Keratinocyte (primary cell): ENCODE data around the gene PIH1D1. TPM values are rescaled to one million over a fixed set of nuclear protein-coding genes. Genes with fewer than 3 reads are reported as not detected.

ENCODE experiments used
- DNase-seq: peaks from one replicate; pipeline ENCODE4 v3.0.0-alpha.2; 2011; ENCODE audit warnings: low read depth, missing footprints, low spot score
- FAIRE-seq: peaks from 2 replicates; lab custom pipeline; 2011; peaks lifted over from hg19 to GRCh38; lab: Jason Lieb, UNC
- H2AFZ ChIP-seq: 2 replicates; pipeline ENCODE4 v1.6.0; 2012; ENCODE audit warnings: low read length, control low read depth, inconsistent platforms; ENCODE audit not compliant: control insufficient read depth
- H3K27ac ChIP-seq: 2 replicates; pipeline ENCODE4 v1.5.1; 2011; ENCODE audit warnings: low read length; ENCODE audit not compliant: control insufficient read depth, insufficient read depth
- H3K27me3 ChIP-seq: 3 replicates; pipeline ENCODE4 v1.6.0; 2011; ENCODE audit warnings: low read length; ENCODE audit not compliant: control insufficient read depth, insufficient read depth; ENCODE audit errors: extremely low read depth
- H3K36me3 ChIP-seq, 2 experiments: 2 replicates in 1 of 2; 3 replicates in 1 of 2; pipeline ENCODE4 v1.5.1; 2011; ENCODE audit warnings: low read length in 2 of 2, mild to moderate bottlenecking in 1 of 2; ENCODE audit not compliant: control insufficient read depth in 2 of 2, insufficient read depth in 2 of 2; ENCODE audit errors: extremely low read depth in 1 of 2
- H3K4me1 ChIP-seq: 3 replicates; pipeline ENCODE4 v1.5.1; 2011; ENCODE audit warnings: low read length; ENCODE audit not compliant: control insufficient read depth, insufficient read depth; ENCODE audit errors: extremely low read depth
- H3K4me2 ChIP-seq: 3 replicates; pipeline ENCODE4 v1.6.0; 2011; ENCODE audit warnings: low read depth, low read length; ENCODE audit not compliant: control insufficient read depth, insufficient read depth; ENCODE audit errors: extremely low read depth
- H3K4me3 ChIP-seq, 3 experiments: fragments of 200-600 bp in 1 of 3; sonication (generic) in 1 of 3; 2 replicates in 2 of 3; 3 replicates in 1 of 3; pipeline ENCODE4 v1.5.1; 2011 to 2016; ENCODE audit warnings: low read length in 3 of 3, mild to moderate bottlenecking in 3 of 3, control low read depth in 2 of 3, inconsistent platforms in 1 of 3, low read depth in 1 of 3, mixed read lengths in 1 of 3, mixed run types in 1 of 3, moderate library complexity in 1 of 3; ENCODE audit not compliant: control insufficient read depth in 2 of 3, insufficient read depth in 2 of 3; ENCODE audit errors: extremely low read depth in 1 of 3
- H3K79me2 ChIP-seq: 2 replicates; pipeline ENCODE4 v1.6.0; 2012; ENCODE audit warnings: low read length; ENCODE audit not compliant: control insufficient read depth, insufficient read depth
- H3K9ac ChIP-seq: 3 replicates; pipeline ENCODE4 v1.6.0; 2011; ENCODE audit warnings: low read length; ENCODE audit not compliant: control insufficient read depth, insufficient read depth; ENCODE audit errors: extremely low read depth
- H3K9me1 ChIP-seq: 3 replicates; pipeline ENCODE4 v1.6.0; 2011; ENCODE audit warnings: low read length; ENCODE audit not compliant: control insufficient read depth, insufficient read depth; ENCODE audit errors: extremely low read depth
- H3K9me3 ChIP-seq: 2 replicates; pipeline ENCODE4 v1.5.1; 2012; ENCODE audit warnings: low read depth, low read length; ENCODE audit not compliant: control insufficient read depth
- H4K20me1 ChIP-seq: 3 replicates; pipeline ENCODE4 v1.6.0; 2011; ENCODE audit warnings: low read length; ENCODE audit not compliant: control insufficient read depth, insufficient read depth; ENCODE audit errors: extremely low read depth
- CTCF ChIP-seq, 3 experiments: IDR thresholded peaks in 1 of 3; conservative IDR thresholded peaks in 1 of 3; optimal IDR thresholded peaks in 1 of 3; 2 replicates in 2 of 3; 3 replicates in 1 of 3; pipeline versions ENCODE3 to v1.5.1; 2011; ENCODE audit warnings: low read length in 3 of 3, mild to moderate bottlenecking in 3 of 3, moderate library complexity in 2 of 3, control low read depth in 1 of 3, inconsistent platforms in 1 of 3; ENCODE audit not compliant: insufficient read depth in 2 of 3; ENCODE audit errors: extremely low read depth in 1 of 3
- EZH2 ChIP-seq: IDR thresholded peaks from one replicate; pipeline ENCODE4 v1.6.1; 2012; ENCODE audit warnings: inconsistent platforms, mild to moderate bottlenecking, low read length, moderate library complexity
- dilution Hi-C: fragments of 300-500 bp; cut with MboI; formaldehyde crosslinking; loops from one replicate; pipeline ENCODE4 v1.7.0; 2020; ENCODE audit warnings: low sequenced_read_pairs; ENCODE audit not compliant: extremely low pct_ligation_motif_present
- polyA plus RNA-seq, 5 experiments: library from polyadenylated mRNA; depleted of rRNA in 3 of 5; stranded (reverse) in 3 of 5; stranded (forward) in 1 of 5; unstranded in 1 of 5; fragments of >200 nt; gene quantifications; 1 replicate in 1 of 5; 2 replicates in 3 of 5; 3 replicates in 1 of 5; pipeline versions ENCODE4 v1.2.1 to v1.2.3, GENCODE V29; 2011 to 2012; ENCODE audit warnings: missing spikeins in 2 of 5, low read depth in 1 of 5, low replicate concordance in 1 of 5

PIH1D1 gene
- polyA plus RNA-seq, 1 donor (not counting 4 experiments of a cell fraction or from before 2014, with no cell fraction given) = 37.8 TPM

GRCh38 chr19:49463960-49464740 is 12.5 kb upstream of the PIH1D1 start:
- H2AFZ ChIP-seq = no peak overlapping the region
- no peak for FAIRE-seq

GRCh38 chr19:49462492-49462891 is 10.9 kb upstream of the PIH1D1 start:
- H3K79me2 ChIP-seq = no peaks in the 10 kb centered on the region
- no peak overlapping the region for H3K4me2 ChIP-seq
- no peaks in the 10 kb centered on the region for H3K9me1 ChIP-seq
- H2AFZ ChIP-seq = no peak overlapping the region
- no peak overlapping the region for H3K27ac ChIP-seq
- no peak for TF ChIP-seq EZH2
- no peak for TF ChIP-seq CTCF (optimal IDR thresholded peaks at IDR 0.05 in 1 of 3, IDR thresholded peaks at IDR 0.05 in 1 of 3, conservative IDR thresholded peaks at IDR 0.05 in 1 of 3; ENCODE audit: extremely low read depth in 1 of 3, insufficient read depth in 2 of 3, low read length in 3 of 3)
- H3K36me3 ChIP-seq = peaks cover 5 to 6% of the 10 kb centered on the region in 2 experiments
- H3K4me3 ChIP-seq = no peak overlapping the region
- H4K20me1 ChIP-seq = no peaks in the 10 kb centered on the region
- no peaks in the 10 kb centered on the region for H3K27me3 ChIP-seq
- FAIRE-seq (no peak), DNase-seq (no peak)
- H3K9ac ChIP-seq = no peak overlapping the region
- dilution Hi-C loops = no loop called here
- H3K4me1 ChIP-seq = no peaks in the 10 kb centered on the region
- no peaks in the 10 kb centered on the region for H3K9me3 ChIP-seq

More at GRCh38 chr19:49463960-49464740, 12.5 kb upstream of the PIH1D1 start:
- TF ChIP-seq CTCF (optimal IDR thresholded peaks at IDR 0.05 in 1 of 3, IDR thresholded peaks at IDR 0.05 in 1 of 3, conservative IDR thresholded peaks at IDR 0.05 in 1 of 3; ENCODE audit: extremely low read depth in 1 of 3, insufficient read depth in 2 of 3, low read length in 3 of 3) (no peak), EZH2 (no peak)
- H4K20me1 ChIP-seq = no peaks in the 10 kb centered on the region
- no peak for DNase-seq
- no peaks in the 10 kb centered on the region for H3K9me1 ChIP-seq
- no peak overlapping the region for H3K27ac ChIP-seq
- no peaks in the 10 kb centered on the region for H3K79me2 ChIP-seq
- peaks cover 4 to 5% of the 10 kb centered on the region in 2 experiments for H3K36me3 ChIP-seq
- no peak overlapping the region for H3K9ac ChIP-seq
- dilution Hi-C loops = no loop called here
- no peaks in the 10 kb centered on the region for H3K9me3 ChIP-seq
- no peak overlapping the region for H3K4me3 ChIP-seq
- H3K4me2 ChIP-seq = no peak overlapping the region
- peaks cover 14% of the 10 kb centered on the region for H3K4me1 ChIP-seq
- no peaks in the 10 kb centered on the region for H3K27me3 ChIP-seq
